PC-9 (cell line): Measurements from ENCODE around the gene CACNB3. TPM values are rescaled to one million over a fixed set of nuclear protein-coding genes. Genes with fewer than 3 reads are reported as not detected.

ENCODE experiments used
- BruUV-seq: library from RNA; stranded (reverse); fragments of 400-500 nt; replicated peaks from 2 replicates; lab custom pipeline; 2021; lab: Mats Ljungman, UMichigan
- CTCF ChIA-PET: fragments of 300-600 bp; sonication (Branson Sonifier 250); formaldehyde crosslinking; loops from one replicate; lab custom pipeline; 2022; ENCODE audit warnings: antibody characterized with exemption; lab: Charles Lee
- POLR2A ChIA-PET: fragments of 300-600 bp; sonication (Branson Sonifier 250); formaldehyde crosslinking; loops from one replicate; lab custom pipeline; 2022; ENCODE audit warnings: antibody characterized with exemption; ENCODE audit not compliant: unreplicated experiment; lab: Charles Lee
- DNase-seq, 2 experiments: peaks; one replicate each; pipeline versions ENCODE4 v3.0.0 to v3.0.0-alpha.2; 2015 to 2022; ENCODE audit warnings: mixed read lengths in 1 of 2
- H2AFZ ChIP-seq: fragments of 200-600 bp; sonication (generic); 2 replicates; pipeline ENCODE4 v1.8.1; 2017; ENCODE audit warnings: antibody characterized with exemption
- H3F3A ChIP-seq: fragments of 200-600 bp; sonication (generic); 2 replicates; pipeline ENCODE4 v1.8.1; 2017; ENCODE audit warnings: antibody characterized with exemption, mild to moderate bottlenecking, low read depth; ENCODE audit not compliant: insufficient read depth
- H3K27ac ChIP-seq: fragments of 200-600 bp; sonication (generic); 2 replicates; pipeline ENCODE4 v1.6.1; 2016; ENCODE audit warnings: mixed run types
- H3K27me3 ChIP-seq: fragments of 200-600 bp; sonication (generic); 2 replicates; pipeline ENCODE4 v1.6.1; 2016; ENCODE audit warnings: low read depth, mixed run types; ENCODE audit not compliant: insufficient read depth
- H3K36me3 ChIP-seq: fragments of 200-600 bp; sonication (generic); 2 replicates; pipeline ENCODE4 v1.6.1; 2016; ENCODE audit warnings: low read depth, mixed run types
- H3K4me1 ChIP-seq: fragments of 200-600 bp; sonication (generic); replicated peaks from 2 replicates; pipeline ENCODE4 v1.6.1; 2016; ENCODE audit warnings: mixed run types; ENCODE audit not compliant: insufficient read depth
- H3K4me2 ChIP-seq: fragments of 200-600 bp; sonication (generic); 2 replicates; pipeline ENCODE4 v1.6.1; 2017; ENCODE audit warnings: mixed run types
- H3K4me3 ChIP-seq: fragments of 200-600 bp; sonication (generic); 2 replicates; pipeline ENCODE4 v1.6.1; 2016; ENCODE audit warnings: mixed run types
- H3K79me2 ChIP-seq: fragments of 200-600 bp; sonication (generic); 2 replicates; pipeline ENCODE4 v1.6.1; 2017; ENCODE audit warnings: low read depth, mixed run types
- H3K9me2 ChIP-seq: fragments of 200-600 bp; sonication (generic); 2 replicates; pipeline ENCODE4 v1.8.1; 2017; ENCODE audit warnings: mild to moderate bottlenecking; ENCODE audit not compliant: insufficient read depth
- H3K9me3 ChIP-seq: fragments of 200-600 bp; sonication (generic); 2 replicates; pipeline ENCODE4 v1.8.1; 2016; ENCODE audit warnings: low read depth; ENCODE audit not compliant: insufficient read depth
- H4K20me1 ChIP-seq: fragments of 200-600 bp; sonication (generic); 2 replicates; pipeline ENCODE4 v1.8.1; 2017; ENCODE audit not compliant: insufficient read depth
- EZH2 ChIP-seq: fragments of 200-600 bp; sonication (generic); IDR thresholded peaks from 2 replicates; pipeline ENCODE4 v1.8.0; 2017; ENCODE audit warnings: antibody characterized with exemption, low read depth
- intact Hi-C: fragments of 100-400 bp; cut with micrococcal nuclease; formaldehyde crosslinking; loops from one replicate; pipeline ENCODE4 v1.10.0; 2022; ENCODE audit not compliant: unreplicated experiment
- total RNA-seq: library from RNA; stranded (reverse); gene quantifications from 2 replicates; pipeline ENCODE4 v1.2.3, GENCODE V29; 2021
- TF ChIP-seq, protein P1 (sequence below): fragments of 200-600 bp; sonication (generic); conservative IDR thresholded peaks from 2 replicates; pipeline ENCODE4 v1.6.1; 2017; ENCODE audit warnings: mixed run types, antibody characterized with exemption, mild to moderate bottlenecking, moderate library complexity

CACNB3 gene
- total RNA-seq, 1 experiment from 2014 or later: 35.4 TPM

- H3K4me1 ChIP-seq: peaks cover 9% of the 10 kb centered on the region
- TF ChIP-seq, protein P1, sequence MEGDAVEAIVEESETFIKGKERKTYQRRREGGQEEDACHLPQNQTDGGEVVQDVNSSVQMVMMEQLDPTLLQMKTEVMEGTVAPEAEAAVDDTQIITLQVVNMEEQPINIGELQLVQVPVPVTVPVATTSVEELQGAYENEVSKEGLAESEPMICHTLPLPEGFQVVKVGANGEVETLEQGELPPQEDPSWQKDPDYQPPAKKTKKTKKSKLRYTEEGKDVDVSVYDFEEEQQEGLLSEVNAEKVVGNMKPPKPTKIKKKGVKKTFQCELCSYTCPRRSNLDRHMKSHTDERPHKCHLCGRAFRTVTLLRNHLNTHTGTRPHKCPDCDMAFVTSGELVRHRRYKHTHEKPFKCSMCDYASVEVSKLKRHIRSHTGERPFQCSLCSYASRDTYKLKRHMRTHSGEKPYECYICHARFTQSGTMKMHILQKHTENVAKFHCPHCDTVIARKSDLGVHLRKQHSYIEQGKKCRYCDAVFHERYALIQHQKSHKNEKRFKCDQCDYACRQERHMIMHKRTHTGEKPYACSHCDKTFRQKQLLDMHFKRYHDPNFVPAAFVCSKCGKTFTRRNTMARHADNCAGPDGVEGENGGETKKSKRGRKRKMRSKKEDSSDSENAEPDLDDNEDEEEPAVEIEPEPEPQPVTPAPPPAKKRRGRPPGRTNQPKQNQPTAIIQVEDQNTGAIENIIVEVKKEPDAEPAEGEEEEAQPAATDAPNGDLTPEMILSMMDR: no peak
- TF ChIP-seq EZH2: no peak
- H3K4me2 ChIP-seq: no peak overlapping the region
- H3K27ac ChIP-seq: no peak overlapping the region
- no peaks in the 10 kb centered on the region for H3K9me2 ChIP-seq
- H3K36me3 ChIP-seq: no peaks in the 10 kb centered on the region
- H4K20me1 ChIP-seq: no peaks in the 10 kb centered on the region
- H3K4me3 ChIP-seq: no peak overlapping the region
- ChIA-PET POLR2A (no interaction called here), CTCF (no interaction called here)
- no peaks in the 10 kb centered on the region for H3K79me2 ChIP-seq
- H3F3A ChIP-seq: no peaks in the 10 kb centered on the region; the same call in 1 of the 2 replicates
- intact Hi-C loops: no loop called here
- BruUV-seq: no TSS peak
- no peak overlapping the region for H2AFZ ChIP-seq
- no peak for DNase-seq
- no peaks in the 10 kb centered on the region for H3K27me3 ChIP-seq
- no peaks in the 10 kb centered on the region for H3K9me3 ChIP-seq
Observed at GRCh38 chr12:48807981-48808380, 10.3 kb upstream of the CACNB3 start.

DNA sequence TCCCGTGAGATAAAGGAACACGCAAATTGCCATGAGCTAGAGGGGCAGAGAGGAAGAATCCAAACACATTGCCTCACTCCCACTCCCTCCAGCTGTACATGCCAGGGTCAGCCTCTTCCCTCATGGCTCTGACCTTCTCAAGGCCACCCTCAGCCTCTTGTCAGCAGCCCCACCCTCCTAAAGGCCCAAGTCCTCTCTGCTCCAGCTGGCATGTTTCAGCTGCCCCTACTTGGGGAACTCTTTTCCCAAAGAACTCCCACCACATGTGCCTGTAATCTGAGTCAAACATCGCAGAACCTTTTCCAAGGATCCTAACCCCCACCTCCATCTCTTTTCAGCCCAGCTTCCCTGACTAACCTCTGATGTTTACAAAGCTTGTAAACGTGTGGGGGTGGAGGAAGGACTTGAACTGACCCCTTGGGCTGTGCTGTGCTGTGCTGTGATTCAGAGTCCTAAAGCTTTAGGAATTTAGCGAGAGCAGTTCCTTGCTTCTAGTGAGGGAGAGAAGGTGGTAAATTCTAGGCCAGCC lies 7.3 kb upstream of the CACNB3 start:
- Histone ChIP-seq H3K4me2 (peak overlapping the region; percentile 16; the same call in 1 of the 2 replicates), H4K20me1 (no peaks in the 10 kb centered on the region), H3K27ac (no peak overlapping the region)

GRCh38 chr12:48811437-48812090 lies 6.7 kb upstream of the CACNB3 start:
- intact Hi-C loops: no loop called here
- no peak overlapping the region for H2AFZ ChIP-seq

More for the DNA sequence above, 7.3 kb upstream of the CACNB3 start:
- no peak overlapping the region for H2AFZ ChIP-seq
- no TSS peak for BruUV-seq
- H3F3A ChIP-seq: peaks cover 4% of the 10 kb centered on the region; the same call in 1 of the 2 replicates
- no peaks in the 10 kb centered on the region for H3K9me2 ChIP-seq
- H3K9me3 ChIP-seq: no peaks in the 10 kb centered on the region
- no peak overlapping the region for H3K4me3 ChIP-seq
- peak in 1 of 2 experiments; percentile 67 for DNase-seq
- no peaks in the 10 kb centered on the region for H3K79me2 ChIP-seq
- no peaks in the 10 kb centered on the region for H3K27me3 ChIP-seq
- intact Hi-C loops: no loop called here
- ChIA-PET POLR2A (no interaction called here), CTCF (no interaction called here)
- TF ChIP-seq, protein P1: no peak
- no peak for TF ChIP-seq EZH2
- H3K4me1 ChIP-seq: peaks cover 13% of the 10 kb centered on the region
- no peaks in the 10 kb centered on the region for H3K36me3 ChIP-seq

More at GRCh38 chr12:48811437-48812090, 6.7 kb upstream of the CACNB3 start:
- Histone ChIP-seq H3K27ac (no peak overlapping the region), H3K9me3 (no peaks in the 10 kb centered on the region), H3K4me2 (0 out of 2 replicates have a peak overlapping the region, but pooled peaks have one; percentile 16), H3K4me1 (peaks cover 19% of the 10 kb centered on the region), H3K4me3 (no peak overlapping the region), H3F3A (peaks cover 9% of the 10 kb centered on the region; the same call in 1 of the 2 replicates), H3K79me2 (no peaks in the 10 kb centered on the region), H3K9me2 (no peaks in the 10 kb centered on the region), H4K20me1 (no peaks in the 10 kb centered on the region), H3K36me3 (no peaks in the 10 kb centered on the region), H3K27me3 (no peaks in the 10 kb centered on the region)
- DNase-seq: no peak
- TF ChIP-seq EZH2: no peak
- TF ChIP-seq, protein P1: no peak
- no TSS peak for BruUV-seq
- ChIA-PET POLR2A (no interaction called here), CTCF (no interaction called here)
